Thyroid gland (tissue), 4 donors: ENCODE measurements around the gene FBP2. TPM values are rescaled to one million over a fixed set of nuclear protein-coding genes. Genes with fewer than 3 reads are reported as not detected.
A peak's percentile ranks its signal among the peaks of the same experiment; 100 is the strongest.

ENCODE experiments used
- DNase-seq, 2 donors: peaks; one replicate each; pipeline ENCODE4 v3.0.0-alpha.2; 2019
- H3K27ac ChIP-seq, 3 donors: fragments of 200-600 bp; sonication (generic); 1 replicate in 2 of 3; 2 replicates in 1 of 3; pipeline ENCODE4 v1.5.1; 2016 to 2019; ENCODE audit warnings: mild to moderate bottlenecking in 1 of 3, moderate library complexity in 1 of 3
- H3K27me3 ChIP-seq: fragments of 200-600 bp; sonication (generic); one replicate; pipeline ENCODE4 v1.5.1; 2019
- H3K36me3 ChIP-seq, 2 donors: fragments of 200-600 bp; sonication (generic); one replicate each; pipeline ENCODE4 v1.5.1; 2016 to 2019
- H3K4me1 ChIP-seq, 2 donors: fragments of 200-600 bp; sonication (generic); one replicate each; pipeline ENCODE4 v1.5.1; 2017 to 2019
- H3K4me3 ChIP-seq, 3 donors: fragments of 200-600 bp; sonication (generic); replicated peaks in 1 of 3; 1 replicate in 2 of 3; 2 replicates in 1 of 3; pipeline ENCODE4 v1.5.1; 2016; ENCODE audit warnings: mild to moderate bottlenecking in 1 of 3
- H3K9me3 ChIP-seq: fragments of 200-600 bp; sonication (generic); one replicate; pipeline ENCODE4 v1.5.1; 2017
- POLR2A ChIP-seq, 2 donors: fragments of 450-650 bp; IDR thresholded peaks; one replicate each; pipeline ENCODE4 v1.6.1; 2017; ENCODE audit warnings: antibody characterized with exemption in 2 of 2, mild to moderate bottlenecking in 2 of 2, moderate library complexity in 1 of 2
- WGBS, 2 donors: methylation state at CpG; one replicate each; pipeline ENCODE4 v1.1.5; 2017; 5-methylcytosine and 5-hydroxymethylcytosine counted together
- intact Hi-C: fragments of 100-400 bp; cut with DNase I; formaldehyde crosslinking; loops from one replicate; pipeline ENCODE4 v1.15.1; 2023
- total RNA-seq, 4 donors: library from RNA; depleted of rRNA; stranded (reverse); fragments of >200 nt; gene quantifications; one replicate each; pipeline ENCODE4 v1.2.3, GENCODE V29; 2016
- TF ChIP-seq, protein P1 (sequence below), 6 experiments: fragments of 200-600 bp in 3 of 6; fragments of 450-650 bp in 3 of 6; sonication (generic) in 3 of 6; IDR thresholded peaks; one replicate each; pipeline ENCODE4 v1.5.1; 2016 to 2019; ENCODE audit warnings: antibody characterized with exemption in 6 of 6, mild to moderate bottlenecking in 2 of 6, inconsistent platforms in 1 of 6, moderate library complexity in 1 of 6

FBP2 gene
- total RNA-seq, 4 donors from 2014 or later, result not detected

DNA sequence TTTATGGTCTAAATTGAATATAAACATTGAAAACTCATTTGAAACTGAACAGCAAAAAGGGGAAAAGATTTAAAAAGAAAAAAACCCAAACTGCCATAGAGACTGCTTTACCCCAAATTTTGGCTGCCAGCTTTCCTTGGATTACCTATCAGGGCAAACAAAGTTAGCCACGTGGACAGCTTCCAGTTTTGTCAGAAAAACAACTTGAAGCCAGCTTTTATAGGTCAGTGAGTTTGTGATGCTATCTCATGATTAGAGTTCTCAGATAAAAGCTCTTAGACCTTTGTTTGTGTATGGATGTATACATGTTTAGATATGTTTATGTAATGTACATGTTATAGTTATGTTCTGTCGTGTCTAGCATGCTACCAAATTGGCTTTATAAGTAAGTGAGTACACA, 16.1 kb downstream of the FBP2 start:
- WGBS, 2 donors, result 15 to 31% methylated on average over 2 of the region's 2 CpGs
- no peaks in the 10 kb centered on the region for H3K9me3 ChIP-seq
- intact Hi-C loops, result no loop called here
- DNase-seq, result peak; percentile 25 to 40
- H3K4me1 ChIP-seq, result peaks cover 7 to 14% of the 10 kb centered on the region in 2 donors
- no peak overlapping the region for H3K4me3 ChIP-seq
- H3K36me3 ChIP-seq, result no peaks in the 10 kb centered on the region
- H3K27ac ChIP-seq, result peak overlapping the region in 2 of 3 donors; percentile 37
- no peak for TF ChIP-seq POLR2A (IDR thresholded peaks at IDR 0.05)
- TF ChIP-seq, protein P1, sequence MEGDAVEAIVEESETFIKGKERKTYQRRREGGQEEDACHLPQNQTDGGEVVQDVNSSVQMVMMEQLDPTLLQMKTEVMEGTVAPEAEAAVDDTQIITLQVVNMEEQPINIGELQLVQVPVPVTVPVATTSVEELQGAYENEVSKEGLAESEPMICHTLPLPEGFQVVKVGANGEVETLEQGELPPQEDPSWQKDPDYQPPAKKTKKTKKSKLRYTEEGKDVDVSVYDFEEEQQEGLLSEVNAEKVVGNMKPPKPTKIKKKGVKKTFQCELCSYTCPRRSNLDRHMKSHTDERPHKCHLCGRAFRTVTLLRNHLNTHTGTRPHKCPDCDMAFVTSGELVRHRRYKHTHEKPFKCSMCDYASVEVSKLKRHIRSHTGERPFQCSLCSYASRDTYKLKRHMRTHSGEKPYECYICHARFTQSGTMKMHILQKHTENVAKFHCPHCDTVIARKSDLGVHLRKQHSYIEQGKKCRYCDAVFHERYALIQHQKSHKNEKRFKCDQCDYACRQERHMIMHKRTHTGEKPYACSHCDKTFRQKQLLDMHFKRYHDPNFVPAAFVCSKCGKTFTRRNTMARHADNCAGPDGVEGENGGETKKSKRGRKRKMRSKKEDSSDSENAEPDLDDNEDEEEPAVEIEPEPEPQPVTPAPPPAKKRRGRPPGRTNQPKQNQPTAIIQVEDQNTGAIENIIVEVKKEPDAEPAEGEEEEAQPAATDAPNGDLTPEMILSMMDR (IDR thresholded peaks at IDR 0.05), result no peak
- no peaks in the 10 kb centered on the region for H3K27me3 ChIP-seq

- 0 to 43% methylated on average over 1 of the region's 1 CpG for WGBS, 2 donors
- no peak for DNase-seq
- no peak for TF ChIP-seq POLR2A (IDR thresholded peaks at IDR 0.05)
- TF ChIP-seq, protein P1 (IDR thresholded peaks at IDR 0.05), result no peak
These were observed 16.6 kb downstream of the FBP2 start for GRCh38 chr9:94577036-94577435.

DNA sequence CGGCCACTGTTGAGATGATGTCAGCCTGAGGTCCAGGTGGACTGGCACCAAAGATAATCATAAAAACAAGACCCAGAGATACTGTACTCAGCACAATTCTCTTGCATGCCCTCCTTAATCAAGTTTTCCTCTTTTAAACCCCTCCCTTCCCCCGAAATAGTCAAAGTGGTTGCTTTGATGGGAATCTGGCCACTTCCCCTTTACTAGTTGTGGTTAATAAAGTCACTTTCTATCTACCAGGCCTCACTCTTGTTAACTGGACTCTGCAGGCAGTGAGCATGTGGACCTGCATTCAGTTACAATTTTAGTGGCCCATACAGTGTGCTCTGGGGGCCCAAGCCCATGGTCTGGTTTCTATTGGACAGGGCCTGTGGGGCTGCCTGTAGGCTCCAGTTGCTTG, 17.5 kb downstream of the FBP2 start:
- intact Hi-C loops, result no loop called here
- Histone ChIP-seq H3K4me3 (no peak overlapping the region), H3K36me3 (no peaks in the 10 kb centered on the region), H3K27ac (no peak overlapping the region), H3K9me3 (no peaks in the 10 kb centered on the region), H3K4me1 (peaks cover 7 to 14% of the 10 kb centered on the region in 2 donors), H3K27me3 (no peaks in the 10 kb centered on the region)
- 90 to 98% methylated on average over 2 of the region's 2 CpGs for WGBS, 2 donors
- TF ChIP-seq POLR2A (IDR thresholded peaks at IDR 0.05), result no peak
- TF ChIP-seq, protein P1 (IDR thresholded peaks at IDR 0.05), result no peak
- DNase-seq, result no peak

More at GRCh38 chr9:94577036-94577435, 16.6 kb downstream of the FBP2 start:
- no peaks in the 10 kb centered on the region for H3K9me3 ChIP-seq
- intact Hi-C loops, result no loop called here
- H3K4me3 ChIP-seq, result no peak overlapping the region
- no peaks in the 10 kb centered on the region for H3K27me3 ChIP-seq
- H3K36me3 ChIP-seq, result no peaks in the 10 kb centered on the region
- peak overlapping the region in 2 of 3 donors; percentile 37 for H3K27ac ChIP-seq
- peaks cover 7 to 14% of the 10 kb centered on the region in 2 donors for H3K4me1 ChIP-seq

DNA sequence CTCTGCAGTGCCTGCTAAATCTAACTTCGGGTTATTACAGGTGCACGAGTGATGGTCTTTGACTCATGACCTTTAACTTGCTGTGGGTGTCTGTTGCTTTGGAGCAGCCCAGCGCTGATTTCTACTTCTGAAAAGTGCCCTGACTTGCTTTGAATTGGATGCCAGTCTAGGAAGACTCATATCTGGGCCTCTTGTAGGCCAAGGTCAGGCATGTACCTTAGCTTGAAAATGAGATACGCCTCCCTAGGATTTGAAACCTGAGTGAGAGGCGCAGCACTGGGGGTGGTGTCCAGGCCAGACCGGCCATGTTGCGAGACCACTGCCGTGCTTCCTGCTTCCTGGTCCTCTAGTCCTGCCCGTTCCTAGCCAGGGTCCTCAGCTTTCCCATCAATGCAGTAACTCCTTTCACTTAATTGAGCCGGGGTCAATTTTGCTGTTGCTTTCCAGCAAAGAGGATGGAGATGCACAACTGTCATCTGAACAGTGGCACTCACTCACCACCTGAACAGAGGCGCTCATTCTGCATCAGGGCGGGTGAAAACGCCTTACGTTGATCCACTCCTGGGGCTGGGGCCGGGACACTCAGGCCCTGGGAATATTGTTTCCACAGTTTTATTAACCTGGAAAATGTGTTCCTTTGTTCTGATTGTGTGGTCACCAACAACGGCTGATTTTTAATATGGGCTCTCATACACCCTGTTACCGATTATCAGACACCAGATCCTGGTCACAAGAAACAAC, 24.5 kb downstream of the FBP2 start:
- intact Hi-C loops, result no loop called here
- Histone ChIP-seq H3K27me3 (no peaks in the 10 kb centered on the region), H3K36me3 (no peaks in the 10 kb centered on the region), H3K4me1 (no peaks in the 10 kb centered on the region), H3K27ac (no peak overlapping the region), H3K9me3 (no peaks in the 10 kb centered on the region), H3K4me3 (no peak overlapping the region)
- DNase-seq, result no peak
- TF ChIP-seq, protein P1 (IDR thresholded peaks at IDR 0.05), result no peak
- no peak for TF ChIP-seq POLR2A (IDR thresholded peaks at IDR 0.05)
- 94 to 95% methylated on average over 17 of the region's 17 CpGs for WGBS, 2 donors

- intact Hi-C loops, result no loop called here
- TF ChIP-seq, protein P1 (IDR thresholded peaks at IDR 0.05), result no peak
- no peak for TF ChIP-seq POLR2A (IDR thresholded peaks at IDR 0.05)
- DNase-seq, result no peak
- Histone ChIP-seq H3K36me3 (no peaks in the 10 kb centered on the region), H3K4me1 (no peaks in the 10 kb centered on the region), H3K27me3 (no peaks in the 10 kb centered on the region), H3K4me3 (no peak overlapping the region), H3K9me3 (no peaks in the 10 kb centered on the region), H3K27ac (no peak overlapping the region)
- 92 to 93% methylated on average over 3 of the region's 3 CpGs for WGBS, 2 donors
These were observed 25.3 kb downstream of the FBP2 start for GRCh38 chr9:94568250-94568889.
